B cell (primary cell): ENCODE results near the gene ZBTB17. TPM values are rescaled to one million over a fixed set of nuclear protein-coding genes. Genes with fewer than 3 reads are reported as not detected.
A peak's percentile ranks its signal among the peaks of the same experiment; 100 is the strongest.

ENCODE experiments used
- ATAC-seq: fragments of 200-7000 bp; cut with Tn5 transposase; one replicate; pipeline ENCODE4 v1.10.0; 2021; ENCODE audit warnings: low read depth, mild to moderate bottlenecking, moderate number of reproducible peaks, moderate library complexity
- CTCF ChIA-PET: fragments of 350-600 bp; sonication (Branson Sonifier 250); formaldehyde crosslinking; loops from one replicate; lab custom pipeline; 2021; ENCODE audit warnings: antibody characterized with exemption, inconsistent platforms; lab: Charles Lee
- POLR2A ChIA-PET: fragments of 350-600 bp; sonication (Branson Sonifier 250); formaldehyde crosslinking; loops from one replicate; lab custom pipeline; 2021; ENCODE audit warnings: antibody characterized with exemption; lab: Charles Lee
- DNase-seq: peaks from one replicate; pipeline ENCODE4 v3.0.0; 2013
- H2AFZ ChIP-seq: 2 replicates; pipeline ENCODE4 v1.6.1; 2012; ENCODE audit warnings: mild to moderate bottlenecking, low read depth, low read length; ENCODE audit not compliant: insufficient read depth, poor library complexity, severe bottlenecking
- H3K27ac ChIP-seq, 2 donors: 1 replicate in 1 of 2; 2 replicates in 1 of 2; pipeline ENCODE4 v1.5.1; 2012 to 2013; ENCODE audit warnings: low read length in 2 of 2, mild to moderate bottlenecking in 2 of 2, moderate library complexity in 1 of 2
- H3K27me3 ChIP-seq, 4 experiments: fragments of 200-600 bp in 1 of 4; sonication (generic) in 1 of 4; replicated peaks in 1 of 4; 1 replicate in 2 of 4; 2 replicates in 2 of 4; pipeline versions ENCODE4 v1.6.1 to v1.7.0; 2013 to 2016; ENCODE audit warnings: low read length in 3 of 4, mild to moderate bottlenecking in 2 of 4, mixed read lengths in 1 of 4, moderate library complexity in 1 of 4; ENCODE audit not compliant: insufficient read depth in 4 of 4, control insufficient read depth in 3 of 4; ENCODE audit errors: control extremely low read depth in 1 of 4
- H3K36me3 ChIP-seq, 2 experiments: replicated peaks in 1 of 2; 1 replicate in 1 of 2; 2 replicates in 1 of 2; pipeline versions ENCODE4 v1.6.1 to v1.7.1; 2013; ENCODE audit warnings: low read length in 1 of 2; ENCODE audit not compliant: insufficient read depth in 2 of 2, control insufficient read depth in 1 of 2; ENCODE audit errors: control extremely low read depth in 1 of 2, extremely low read depth in 1 of 2
- H3K4me1 ChIP-seq, 2 donors: fragments of 200-600 bp in 1 of 2; sonication (generic) in 1 of 2; 1 replicate in 1 of 2; 2 replicates in 1 of 2; pipeline versions ENCODE4 v1.5.1 to v1.6.1; 2013 to 2017; ENCODE audit warnings: low read length in 2 of 2; ENCODE audit not compliant: control insufficient read depth in 2 of 2, insufficient read depth in 2 of 2
- H3K4me2 ChIP-seq: replicated peaks from 2 replicates; pipeline ENCODE3; 2012; ENCODE audit warnings: mild to moderate bottlenecking, low read depth, low read length; ENCODE audit not compliant: poor library complexity, severe bottlenecking
- H3K4me3 ChIP-seq, 5 experiments: fragments of 200-600 bp in 1 of 5; sonication (generic) in 1 of 5; 1 replicate in 3 of 5; 2 replicates in 2 of 5; pipeline versions ENCODE4 v1.5.1 to v1.7.0; 2011 to 2016; ENCODE audit warnings: low read length in 4 of 5, mild to moderate bottlenecking in 4 of 5, low read depth in 2 of 5, control low read depth in 1 of 5, moderate library complexity in 1 of 5; ENCODE audit not compliant: insufficient read depth in 1 of 5; ENCODE audit errors: control extremely low read depth in 1 of 5, extremely low read depth in 1 of 5
- H3K79me2 ChIP-seq: fragments of 200-600 bp; sonication (generic); one replicate; pipeline ENCODE4 v1.6.0; 2016; ENCODE audit warnings: low read length; ENCODE audit not compliant: control insufficient read depth, insufficient read depth
- H3K9ac ChIP-seq: fragments of 200-600 bp; sonication (generic); 2 replicates; pipeline ENCODE4 v1.6.1; 2017; ENCODE audit warnings: mild to moderate bottlenecking, low read length, moderate library complexity
- H3K9me3 ChIP-seq, 3 donors: one replicate each; pipeline versions ENCODE4 v1.6.1 to v1.7.1; 2013; ENCODE audit warnings: low read length in 2 of 3; ENCODE audit not compliant: control insufficient read depth in 2 of 3, insufficient read depth in 1 of 3; ENCODE audit errors: control extremely low read depth in 1 of 3
- H4K20me1 ChIP-seq: 2 replicates; pipeline ENCODE4 v1.6.0; 2012; ENCODE audit warnings: mild to moderate bottlenecking, low read length; ENCODE audit not compliant: insufficient read depth, control insufficient read depth, poor library complexity, severe bottlenecking
- H3K27ac Mint-ChIP-seq: one replicate; pipeline ENCODE4 v1.8.0; 2021; ENCODE audit warnings: mixed read lengths
- H3K27me3 Mint-ChIP-seq: one replicate; pipeline ENCODE4 v1.8.0; 2021; ENCODE audit warnings: mixed read lengths
- H3K4me1 Mint-ChIP-seq: one replicate; pipeline ENCODE4 v1.8.0; 2021; ENCODE audit warnings: mixed read lengths
- H3K4me3 Mint-ChIP-seq: one replicate; pipeline ENCODE4 v1.8.0; 2021; ENCODE audit warnings: mixed read lengths
- H3K9me3 Mint-ChIP-seq: one replicate; pipeline ENCODE4 v1.8.0; 2022; ENCODE audit warnings: mixed read lengths; ENCODE audit not compliant: insufficient read depth
- EZH2 ChIP-seq: IDR thresholded peaks from 2 replicates; pipeline ENCODE4 v1.6.1; 2012; ENCODE audit warnings: borderline replicate concordance, low read depth, mild to moderate bottlenecking, moderate library complexity, low read length; ENCODE audit not compliant: insufficient read depth, poor library complexity, severe bottlenecking
- WGBS: methylation state at CpG from one replicate; pipeline ENCODE4 v1.1.5; 2013; ENCODE audit warnings: missing lambda C conversion rate; ENCODE audit not compliant: insufficient coverage; 5-methylcytosine and 5-hydroxymethylcytosine counted together
- intact Hi-C: fragments of 100-400 bp; cut with micrococcal nuclease; formaldehyde crosslinking; loops from one replicate; pipeline ENCODE4 v1.10.0; 2022
- polyA plus RNA-seq: library from polyadenylated mRNA; depleted of rRNA; stranded (reverse); fragments of >200 nt; gene quantifications from 2 replicates; pipeline ENCODE4 v1.2.3, GENCODE V29; 2012
- total RNA-seq, 2 donors: library from RNA; stranded (reverse); fragments of 120-200 nt in 1 of 2; gene quantifications; 1 replicate in 1 of 2; 2 replicates in 1 of 2; pipeline versions ENCODE4 v1.2.3 to v1.2.4, GENCODE V29; 2013 to 2022
- TF ChIP-seq, protein P1 (sequence below): fragments of 200-600 bp; IDR thresholded peaks from one replicate; pipeline ENCODE4 v1.8.0; 2022; ENCODE audit warnings: antibody characterized with exemption, mild to moderate bottlenecking

Gene ZBTB17
- total and polyA plus RNA-seq, 2 donors (not counting 1 experiment from before 2014, with no cell fraction given), result 94.1 to 157 TPM

DNA sequence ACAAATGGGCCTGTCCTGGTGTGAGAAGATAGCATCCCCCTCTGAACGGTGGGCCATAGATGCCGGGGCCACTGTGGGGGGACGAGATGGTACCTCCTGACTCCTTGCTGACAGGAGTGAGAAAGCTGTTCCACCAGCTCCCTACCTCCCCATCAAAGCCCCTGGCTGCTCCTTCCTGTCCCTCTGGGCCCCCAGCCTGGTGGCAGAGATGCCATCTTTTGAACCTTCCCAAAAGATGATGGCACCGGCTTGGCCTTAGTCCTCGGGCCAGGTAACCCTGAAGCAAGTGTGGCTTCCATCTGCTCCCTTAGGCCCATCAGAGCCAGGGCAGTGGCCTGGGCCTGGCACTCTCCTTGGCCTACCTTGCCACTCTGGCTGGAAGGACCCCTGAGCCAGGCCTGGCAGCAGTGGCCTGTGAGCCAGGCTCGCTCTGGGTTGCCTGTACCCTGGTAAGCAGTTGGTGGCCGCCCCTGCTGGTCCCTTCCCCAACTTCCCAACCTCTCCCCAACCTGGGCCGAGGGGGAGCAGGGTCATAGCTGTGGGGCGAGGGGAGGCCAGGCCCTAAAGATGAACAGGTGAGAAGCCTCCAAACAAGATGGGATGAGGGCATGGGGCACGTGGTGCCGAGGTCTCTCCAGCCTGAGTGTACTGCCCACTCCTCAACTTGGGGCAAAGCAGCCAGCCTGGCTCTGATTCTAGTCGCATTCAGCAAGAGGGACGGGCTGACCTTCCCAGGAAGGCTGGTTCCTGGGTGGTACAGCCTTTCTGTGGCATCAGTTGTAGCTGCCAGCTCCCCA lies 34.7 kb downstream of the ZBTB17 start:
- Histone ChIP-seq H3K79me2 (peaks cover 14% of the 10 kb centered on the region), H3K4me3 (no peak overlapping the region), H3K4me2 (no peak overlapping the region), H3K4me1 (peaks cover 0 to under 1% of the 10 kb centered on the region in 2 donors), H2AFZ (no peak overlapping the region), H3K27me3 (no peaks in the 10 kb centered on the region), H4K20me1 (peaks cover 13% of the 10 kb centered on the region), H3K9me3 (no peaks in the 10 kb centered on the region), H3K36me3 (peaks cover 0 to 93% of the 10 kb centered on the region in 2 experiments), H3K9ac (no peak overlapping the region), H3K27ac (peak overlapping the region in 1 of 2 donors; percentile 19)
- WGBS, result 97% methylated on average over 11 of the region's 13 CpGs
- intact Hi-C loops, result no loop called here
- CTCF ChIA-PET, result no interaction called here
- no peaks in the 10 kb centered on the region for H3K27me3 Mint-ChIP-seq
- POLR2A ChIA-PET, result no interaction called here
- no peak overlapping the region for H3K4me3 Mint-ChIP-seq
- peaks cover 5% of the 10 kb centered on the region for H3K4me1 Mint-ChIP-seq
- no peaks in the 10 kb centered on the region for H3K9me3 Mint-ChIP-seq
- TF ChIP-seq EZH2, result no peak
- TF ChIP-seq, protein P1, sequence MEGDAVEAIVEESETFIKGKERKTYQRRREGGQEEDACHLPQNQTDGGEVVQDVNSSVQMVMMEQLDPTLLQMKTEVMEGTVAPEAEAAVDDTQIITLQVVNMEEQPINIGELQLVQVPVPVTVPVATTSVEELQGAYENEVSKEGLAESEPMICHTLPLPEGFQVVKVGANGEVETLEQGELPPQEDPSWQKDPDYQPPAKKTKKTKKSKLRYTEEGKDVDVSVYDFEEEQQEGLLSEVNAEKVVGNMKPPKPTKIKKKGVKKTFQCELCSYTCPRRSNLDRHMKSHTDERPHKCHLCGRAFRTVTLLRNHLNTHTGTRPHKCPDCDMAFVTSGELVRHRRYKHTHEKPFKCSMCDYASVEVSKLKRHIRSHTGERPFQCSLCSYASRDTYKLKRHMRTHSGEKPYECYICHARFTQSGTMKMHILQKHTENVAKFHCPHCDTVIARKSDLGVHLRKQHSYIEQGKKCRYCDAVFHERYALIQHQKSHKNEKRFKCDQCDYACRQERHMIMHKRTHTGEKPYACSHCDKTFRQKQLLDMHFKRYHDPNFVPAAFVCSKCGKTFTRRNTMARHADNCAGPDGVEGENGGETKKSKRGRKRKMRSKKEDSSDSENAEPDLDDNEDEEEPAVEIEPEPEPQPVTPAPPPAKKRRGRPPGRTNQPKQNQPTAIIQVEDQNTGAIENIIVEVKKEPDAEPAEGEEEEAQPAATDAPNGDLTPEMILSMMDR, result no peak
- H3K27ac Mint-ChIP-seq, result no peak overlapping the region
- ATAC-seq, result no peak
- DNase-seq, result peak; percentile 18
